NCI-H1436 treated with DMSO at 0.1 percent for 48 hours (cell line): ENCODE measurements around the gene MDFI.
A peak's percentile ranks its signal among the peaks of the same experiment; 100 is the strongest.

Experiments used
- DNase-seq: peaks from one replicate; lab custom pipeline; 2025; lab: John Stamatoyannopoulos, UW

Gene MDFI

DNA sequence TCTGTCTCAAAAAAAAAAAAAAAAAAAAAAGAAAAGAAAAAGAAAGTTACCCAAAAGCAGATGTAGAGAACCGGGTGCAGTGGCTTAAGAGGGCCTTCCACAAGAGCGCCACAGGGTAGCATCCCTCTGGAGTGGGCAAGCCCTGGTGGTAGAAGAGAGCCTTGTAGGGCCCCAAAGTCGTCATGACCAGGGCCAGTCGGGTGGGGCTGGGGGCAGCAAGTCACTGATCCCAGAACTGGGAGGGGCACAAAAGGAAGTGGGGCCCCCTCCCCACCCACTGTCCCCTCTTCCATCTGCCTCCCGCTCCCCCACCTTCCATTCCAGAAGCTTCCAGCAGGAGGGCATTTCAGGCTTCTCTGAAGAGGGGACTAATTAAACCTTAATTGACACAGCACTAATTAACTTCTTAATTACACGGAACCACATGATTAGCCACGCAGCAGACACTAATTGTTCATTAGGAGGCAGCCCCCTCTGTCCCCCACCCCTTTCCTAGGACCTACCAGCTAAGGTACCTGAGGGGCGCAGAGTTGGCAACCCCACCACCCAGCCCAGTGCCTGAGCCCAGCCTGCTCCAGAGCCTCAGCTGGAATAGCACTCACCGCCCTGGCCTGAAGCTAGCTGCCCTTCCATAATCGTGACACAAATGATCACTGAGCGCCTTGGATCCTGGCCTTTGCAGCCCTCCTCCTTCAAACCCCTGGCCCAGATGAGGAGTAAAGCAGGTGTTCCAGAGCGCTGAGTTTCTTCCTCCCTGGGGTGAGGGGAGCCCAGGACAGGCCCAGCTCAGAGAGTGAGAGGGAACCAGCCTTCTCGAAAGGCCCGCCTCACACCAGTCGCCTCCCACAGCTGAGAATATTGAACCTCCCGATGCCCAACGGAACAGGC lies 34.8 kb downstream of the MDFI start:
- DNase-seq: no peak

DNA sequence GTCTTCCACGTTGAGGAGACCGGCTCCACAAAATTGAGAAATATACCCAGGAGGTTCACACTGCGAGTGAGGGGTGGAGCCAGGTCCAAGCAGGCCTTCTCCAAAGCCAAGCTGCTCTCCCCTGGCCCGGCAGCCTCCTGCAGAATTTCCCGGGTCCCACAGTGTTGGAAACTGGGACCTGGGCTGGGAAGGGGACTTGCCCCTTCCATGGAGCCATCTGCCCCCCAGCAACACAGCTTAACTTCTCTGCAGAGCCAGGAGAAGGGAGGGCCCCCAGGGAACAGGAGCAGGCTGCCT lies 35.4 kb downstream of the MDFI start:
- DNase-seq: no peak

GRCh38 chr6:41674231-41675000 lies 36.1 kb downstream of the MDFI start:
- no peak for DNase-seq

DNA sequence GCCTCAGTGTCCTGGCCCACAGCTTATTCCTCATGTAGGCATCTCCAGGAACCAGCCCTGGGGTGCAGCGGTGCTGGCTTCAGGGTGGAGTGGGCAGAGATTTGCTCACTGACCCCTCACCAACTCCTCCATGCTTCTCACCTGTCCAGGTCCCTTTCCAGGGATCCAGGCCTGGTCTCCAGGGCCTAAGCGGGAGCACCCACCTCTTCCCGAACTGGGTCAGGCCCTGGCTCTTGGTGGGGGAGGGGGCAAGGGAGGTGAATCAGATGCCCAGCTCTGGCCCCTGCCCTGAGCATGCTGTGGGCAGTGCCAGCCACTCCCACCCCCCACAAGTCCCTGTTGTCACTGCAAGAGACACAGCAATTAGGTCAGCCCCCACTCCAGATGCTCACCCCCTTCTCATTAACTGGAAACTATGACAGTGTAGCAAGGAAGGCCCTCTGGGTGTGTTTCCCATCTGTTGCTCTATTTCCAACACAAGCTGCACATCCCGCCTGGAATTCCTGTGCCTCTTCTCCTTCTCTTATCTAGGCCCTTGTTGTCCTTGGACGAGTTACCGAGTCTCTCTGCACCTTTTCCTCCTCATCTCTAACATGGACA lies 37.0 kb downstream of the MDFI start:
- DNase-seq: no peak

DNA sequence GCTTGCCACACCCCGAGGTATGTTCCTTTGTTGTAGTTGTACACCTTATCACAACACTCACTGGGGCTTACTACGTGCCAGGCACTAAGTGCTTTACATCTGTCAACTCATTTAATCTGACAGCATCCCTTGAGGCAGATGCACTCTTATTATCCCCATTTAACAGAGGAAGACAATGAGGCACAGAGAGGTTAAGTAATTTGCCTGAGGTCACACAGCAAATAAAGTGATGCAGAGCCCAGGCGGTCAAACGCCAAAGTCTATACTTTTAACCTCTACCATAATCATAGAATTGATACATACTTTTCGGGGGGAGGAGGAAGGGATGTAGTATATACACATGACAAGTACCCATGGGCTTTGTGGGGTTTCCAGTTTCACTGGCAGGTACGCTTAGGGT lies 37.7 kb downstream of the MDFI start:
- no peak for DNase-seq

DNA sequence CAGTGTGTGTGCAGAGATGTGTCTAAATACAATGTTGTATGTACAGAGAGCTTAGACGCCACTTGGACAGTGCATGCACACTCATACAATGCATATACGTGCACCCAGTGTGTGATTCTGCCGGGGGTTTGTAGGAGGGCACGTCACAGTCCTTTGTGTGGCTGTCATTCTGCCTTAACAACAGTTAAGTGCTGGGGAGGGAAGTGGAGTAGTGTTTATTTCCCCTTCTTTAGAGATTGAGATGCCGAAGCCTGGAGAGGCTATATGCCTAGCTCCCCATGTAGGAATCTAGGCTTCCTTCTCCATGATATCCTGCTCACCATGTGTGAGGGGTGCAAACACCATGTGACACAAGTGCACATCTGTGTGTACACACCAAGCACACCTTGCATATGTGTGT lies 38.2 kb downstream of the MDFI start:
- no peak for DNase-seq

- DNase-seq: peak; percentile 90
Observed at GRCh38 chr6:41677124-41677921, 39.1 kb downstream of the MDFI start.

DNA sequence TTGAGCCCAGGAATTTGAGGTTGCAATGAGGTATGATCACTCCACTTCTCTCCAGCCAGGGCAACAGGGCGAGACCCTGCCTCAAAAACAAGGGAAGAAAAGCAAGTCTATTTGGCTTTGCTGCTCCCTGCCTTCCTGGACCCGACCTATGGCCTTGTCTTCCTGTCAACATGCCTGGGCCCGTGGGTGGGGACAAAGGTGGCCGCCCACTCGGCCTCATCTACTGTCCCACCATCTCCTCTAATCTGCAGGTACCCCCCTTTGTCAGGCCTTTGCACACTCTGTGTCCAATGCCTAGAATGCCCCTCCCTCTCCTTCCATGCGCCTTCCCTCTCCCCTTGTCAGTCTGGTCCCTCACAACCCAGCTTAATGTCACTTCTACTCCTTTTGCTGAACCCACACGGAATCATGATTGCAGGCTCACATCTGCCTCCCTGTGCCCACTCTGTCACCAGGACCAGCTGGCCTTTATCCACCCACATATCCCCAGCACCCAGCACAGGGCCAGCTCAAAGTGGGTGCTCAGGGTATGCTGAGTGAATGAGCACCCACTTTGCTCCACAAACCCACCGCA lies 40.3 kb downstream of the MDFI start:
- DNase-seq: no peak

GRCh38 chr6:41679696-41680095 lies 41.4 kb downstream of the MDFI start:
- no peak for DNase-seq

- DNase-seq: no peak
Observed at GRCh38 chr6:41680182-41680965, 42.1 kb downstream of the MDFI start.

DNA sequence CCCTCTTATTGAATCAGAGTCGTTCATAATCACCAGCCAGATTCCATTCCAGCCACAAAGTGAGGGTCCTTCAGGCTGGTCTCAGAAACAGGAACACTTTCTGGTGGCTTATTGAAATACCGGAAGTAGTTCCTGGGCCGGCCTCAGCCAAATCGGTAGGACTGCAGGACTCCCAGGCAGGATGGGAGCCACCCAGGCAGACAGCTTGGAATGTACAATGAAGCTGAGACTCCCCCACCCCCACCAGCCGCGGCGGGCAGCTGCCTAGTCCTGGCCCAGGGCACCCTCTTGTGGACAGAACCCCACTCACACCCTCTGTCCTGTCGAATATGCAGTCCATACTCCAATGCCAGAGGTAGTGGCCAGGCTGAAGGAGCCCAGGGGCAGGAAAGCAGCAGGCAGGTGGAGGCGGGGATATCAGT lies 43.8 kb downstream of the MDFI start:
- DNase-seq: peak; percentile 47

DNA sequence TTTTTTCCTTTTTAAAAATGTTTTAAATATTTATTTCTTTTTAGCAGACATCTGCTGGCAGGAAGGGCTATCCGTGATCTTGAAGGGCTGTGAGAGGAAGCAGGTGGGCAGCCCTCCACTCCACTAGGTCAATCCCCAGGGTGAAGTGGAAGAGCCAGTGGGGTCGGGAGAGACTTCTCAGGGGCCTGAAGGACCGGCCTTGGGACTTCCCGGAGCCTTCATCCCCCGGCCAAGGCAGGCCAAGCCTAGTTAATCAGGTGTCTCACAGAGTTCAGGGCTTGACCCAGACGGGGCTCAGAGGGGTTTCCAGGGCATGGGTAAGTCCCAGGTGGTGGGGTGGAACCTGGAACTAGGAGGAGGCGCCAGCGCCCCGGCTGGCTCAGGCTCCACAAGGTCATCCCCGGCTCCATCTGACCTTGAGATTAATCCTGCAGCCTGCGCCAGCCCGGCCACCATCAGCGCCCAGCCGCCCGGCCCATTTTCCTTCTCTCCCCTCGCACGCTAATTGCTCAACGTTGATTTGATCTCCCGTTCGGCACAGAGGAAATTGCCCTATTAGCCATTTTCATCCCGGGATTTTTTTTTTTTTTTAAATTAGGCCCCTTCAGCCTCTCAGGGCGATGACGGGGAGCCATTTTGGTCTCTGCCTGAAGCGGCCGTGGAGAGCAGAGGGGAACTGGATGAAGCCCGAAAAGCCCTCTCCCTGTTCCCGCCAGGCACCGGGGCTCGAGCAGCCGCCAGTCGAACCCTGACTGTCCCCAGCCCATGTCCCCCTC lies 44.4 kb downstream of the MDFI start:
- DNase-seq: no peak

DNA sequence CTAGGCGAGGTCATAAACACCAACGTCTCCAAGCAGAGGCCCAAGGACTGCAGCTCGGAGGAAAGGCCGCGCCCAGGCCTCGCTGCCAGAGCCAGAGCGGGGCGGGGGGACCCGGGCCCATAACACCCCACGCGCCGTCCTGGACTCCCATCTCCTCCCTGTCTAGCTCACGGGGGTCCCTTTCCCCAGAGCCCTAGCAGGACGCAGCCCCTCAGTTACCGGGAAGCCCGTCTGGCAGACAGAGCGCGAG lies 44.9 kb downstream of the MDFI start:
- no peak for DNase-seq

GRCh38 chr6:41683523-41684310 lies 45.4 kb downstream of the MDFI start:
- no peak for DNase-seq

DNA sequence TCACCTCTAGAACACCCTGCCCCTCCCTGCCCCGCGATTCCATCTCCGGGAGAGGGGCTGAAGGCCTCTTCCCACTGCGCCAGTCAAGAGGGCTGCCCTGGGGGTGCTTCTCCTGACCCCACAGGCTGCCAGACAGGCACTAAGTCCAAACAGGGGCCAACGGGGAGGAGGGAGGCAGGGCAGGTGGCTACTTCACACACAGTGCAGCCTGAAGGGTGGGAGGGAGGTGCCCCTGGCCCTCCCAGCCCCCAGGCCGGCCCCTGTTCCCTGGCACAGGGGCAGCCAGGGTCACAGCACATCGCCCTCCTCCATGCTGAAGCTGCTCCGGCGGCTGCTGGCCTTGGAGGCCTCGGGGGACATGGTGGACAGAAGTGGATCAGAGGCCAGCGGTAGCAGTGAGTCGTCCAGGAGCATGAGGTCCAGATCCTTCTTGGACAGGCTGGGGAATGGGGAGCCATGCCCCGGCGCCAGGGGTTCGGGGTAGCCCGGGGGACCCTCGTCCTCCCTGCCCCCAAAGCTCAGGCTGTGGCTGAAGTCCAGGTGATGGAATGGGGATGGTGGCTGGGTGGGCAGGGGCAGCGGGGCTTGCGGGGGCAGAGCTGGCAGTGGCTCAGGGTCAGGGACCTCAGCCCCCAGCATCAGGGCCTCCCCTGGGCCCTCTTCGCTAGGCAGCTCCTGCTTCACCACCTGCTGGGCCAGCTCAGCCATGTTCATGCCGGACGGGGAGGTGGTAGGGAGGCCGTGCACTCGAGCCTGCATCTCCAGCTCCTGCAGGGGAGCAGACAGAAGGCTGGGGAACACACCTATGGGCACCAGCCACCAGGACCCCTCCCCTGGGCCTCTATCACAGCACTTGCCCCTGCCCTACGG lies 46.3 kb downstream of the MDFI start:
- no peak for DNase-seq

DNA sequence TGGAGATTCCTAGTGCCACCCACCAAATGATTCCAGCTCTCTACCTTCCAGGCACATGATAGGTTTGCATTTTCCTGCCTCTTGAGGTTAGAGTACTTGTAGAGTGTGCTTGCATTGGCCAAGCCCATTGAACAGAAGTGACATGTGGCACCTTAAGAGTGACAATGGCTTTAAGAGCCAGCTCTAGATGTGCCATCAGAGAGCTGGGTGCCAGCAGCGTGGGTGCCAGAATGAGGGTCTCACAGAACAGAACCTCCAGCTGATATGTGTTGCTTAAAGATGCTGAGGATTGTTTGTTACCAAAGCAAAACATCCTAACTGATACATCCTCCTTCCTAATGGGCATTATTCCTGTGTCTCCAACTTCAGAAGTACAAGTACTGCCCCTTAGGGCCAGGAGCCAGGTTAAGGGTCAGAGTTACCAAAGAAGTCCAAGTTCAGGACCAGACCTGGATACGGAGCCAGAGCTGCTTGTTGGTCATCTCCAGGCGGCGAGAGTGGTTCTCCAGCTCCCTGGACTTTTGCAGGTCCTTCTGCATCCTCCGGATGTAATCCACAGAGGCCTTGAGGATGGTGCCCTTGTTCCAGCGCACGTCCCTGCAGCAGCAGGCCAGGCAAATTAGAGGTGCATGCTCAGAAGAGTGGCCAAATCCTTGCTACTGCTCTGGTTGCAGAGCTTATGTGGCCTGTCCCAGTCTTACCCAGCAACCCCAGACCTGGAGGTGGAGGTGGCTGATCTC lies 47.5 kb downstream of the MDFI start:
- DNase-seq: no peak

DNA sequence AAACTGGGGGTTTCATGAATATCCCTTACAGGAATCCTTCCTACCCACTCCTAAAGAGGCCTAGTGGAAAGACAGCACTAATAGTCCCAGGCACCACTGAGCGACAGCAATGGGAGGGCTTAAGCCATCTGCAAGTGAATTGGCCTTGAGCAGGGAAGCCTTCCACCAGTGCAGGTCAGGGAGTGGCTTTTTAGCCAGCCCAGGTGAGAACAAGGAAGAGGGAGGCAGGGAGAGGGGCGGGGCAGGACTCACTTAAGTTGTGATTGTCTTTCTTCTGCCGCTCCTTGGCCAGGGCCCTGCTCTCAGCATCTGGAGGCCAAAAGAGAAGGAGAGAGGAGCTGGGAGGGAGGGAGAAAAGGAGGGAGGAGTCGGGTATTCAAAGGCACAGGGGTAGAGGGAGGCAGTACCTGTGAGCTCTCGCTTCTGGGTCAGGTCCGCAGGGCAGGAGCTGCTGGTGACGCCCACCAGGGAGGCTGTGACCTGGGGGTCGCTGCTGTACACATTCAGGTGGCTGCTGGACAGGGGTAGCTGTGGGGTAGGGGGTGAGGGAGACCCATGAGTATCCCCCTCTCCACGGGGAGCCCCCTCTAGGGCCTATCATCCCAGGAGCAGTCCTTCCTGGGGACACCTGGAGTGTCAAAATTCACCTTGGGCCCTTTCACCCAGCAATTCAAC lies 49.4 kb downstream of the MDFI start:
- DNase-seq: no peak
